ENCODE results near the gene CNDP2. TPM values are rescaled to one million over a fixed set of nuclear protein-coding genes. Genes with fewer than 3 reads are reported as not detected.
A peak's percentile ranks its signal among the peaks of the same experiment; 100 is the strongest.
"Not testable (repeated sequence)": the region's sequence is repeated elsewhere in the genome, so short reads cannot be mapped to it uniquely, and the experiment has no call there.

CNDP2 gene
- total and polyA plus RNA-seq, 9 donors = 27.5 to 82.3 (median 59.5) TPM

DNA sequence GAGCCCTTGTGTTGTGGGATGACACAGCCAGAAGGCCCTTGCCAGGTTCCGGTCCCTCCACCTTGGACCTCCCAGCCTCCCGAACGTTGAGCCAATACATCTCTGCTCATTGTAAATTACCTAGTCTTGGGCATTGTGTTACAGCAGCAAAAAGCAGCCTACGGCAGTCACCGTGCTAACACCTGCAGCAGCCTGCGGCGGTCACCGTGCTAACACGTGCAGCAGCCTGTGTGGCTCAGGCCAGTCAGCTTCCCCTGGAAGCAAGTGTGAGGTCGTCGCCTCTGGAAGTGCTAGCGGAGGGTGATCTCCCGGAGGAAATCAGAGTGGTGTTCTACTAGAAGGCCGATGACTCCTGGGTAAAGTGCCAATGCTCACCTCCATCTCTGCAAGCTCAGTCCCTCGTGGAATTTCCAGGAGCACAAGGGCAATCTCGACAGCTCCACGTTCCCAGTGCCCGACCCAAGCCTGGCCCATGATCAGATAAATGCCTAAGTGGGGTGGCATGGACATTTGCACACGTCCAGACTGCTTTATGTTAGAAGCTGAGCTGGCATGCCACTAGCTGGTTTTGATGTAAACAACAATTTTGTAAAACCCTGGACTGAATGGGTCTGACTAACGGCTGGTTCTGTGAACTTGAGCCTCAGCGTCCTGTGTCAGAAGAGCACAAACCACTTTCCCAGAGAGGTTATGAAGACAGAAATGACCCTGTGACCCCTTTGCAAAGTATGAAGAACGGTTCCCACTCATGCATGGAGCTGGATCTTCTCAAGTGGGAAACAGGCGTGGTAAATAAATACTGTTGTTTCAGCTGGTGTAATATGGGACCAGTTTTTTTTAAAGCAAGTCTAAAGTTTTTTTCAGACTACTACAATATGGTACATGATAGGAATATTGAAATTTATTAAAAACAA, 26.7 kb downstream of the CNDP2 start:
- WGBS (ENCODE audit: insufficient coverage) = 82% methylated on average over 22 of the region's 23 CpGs
- Histone ChIP-seq H3K4me3 (ENCODE audit: low read length) (no peak overlapping the region), H3K36me3 (ENCODE audit: control insufficient read depth, insufficient read depth, low read length) (peaks cover 42% of the 10 kb centered on the region), H3K27me3 (ENCODE audit: control insufficient read depth, insufficient read depth, low read length) (no peaks in the 10 kb centered on the region), H3K4me1 (ENCODE audit: control insufficient read depth, insufficient read depth, low read length) (no peaks in the 10 kb centered on the region), H3K9me3 (replicated peaks; ENCODE audit: control insufficient read depth, low read depth, low read length) (no peaks in the 10 kb centered on the region), H3K27ac (ENCODE audit: low read length) (no peak overlapping the region)
- DNase-seq = peak; percentile 29

- DNase-seq = peak; percentile 35
- H3K4me3 ChIP-seq (ENCODE audit: low read length) = no peak overlapping the region
- peaks cover 31% of the 10 kb centered on the region for H3K36me3 ChIP-seq (ENCODE audit: control insufficient read depth, insufficient read depth, low read length)
- no peaks in the 10 kb centered on the region for H3K4me1 ChIP-seq (ENCODE audit: control insufficient read depth, insufficient read depth, low read length)
- WGBS (ENCODE audit: insufficient coverage) = 57% methylated on average over 2 of the region's 5 CpGs
- H3K27ac ChIP-seq (ENCODE audit: low read length) = no peak overlapping the region
- no peaks in the 10 kb centered on the region for H3K9me3 ChIP-seq (replicated peaks; ENCODE audit: control insufficient read depth, low read depth, low read length)
- H3K27me3 ChIP-seq (ENCODE audit: control insufficient read depth, insufficient read depth, low read length) = no peaks in the 10 kb centered on the region
Measured at GRCh38 chr18:74524097-74524496, 27.9 kb downstream of the CNDP2 start.

DNA sequence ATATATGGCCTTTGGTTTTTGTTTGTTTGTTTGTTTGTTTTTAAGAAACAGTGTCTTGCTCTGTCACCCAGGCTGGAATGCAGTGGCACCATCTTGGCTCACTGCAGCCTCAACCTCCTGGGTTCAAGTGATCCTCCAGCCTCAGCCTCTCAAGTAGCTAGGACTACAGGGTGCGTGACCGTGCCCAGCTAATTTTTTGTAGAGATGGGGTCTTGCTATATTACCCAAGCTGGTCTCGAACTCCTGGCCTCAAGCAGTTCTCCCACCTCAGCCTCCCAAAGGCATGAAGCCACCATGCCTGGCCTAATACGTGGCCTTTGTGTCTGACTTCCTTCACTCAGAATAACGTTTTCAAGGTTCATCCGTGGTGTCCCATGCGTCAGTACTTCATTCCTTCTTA, 28.8 kb downstream of the CNDP2 start:
- H3K27ac ChIP-seq (ENCODE audit: low read length); H3K27me3 ChIP-seq (ENCODE audit: control insufficient read depth, insufficient read depth, low read length); DNase-seq; H3K9me3 ChIP-seq (replicated peaks; ENCODE audit: control insufficient read depth, low read depth, low read length); H3K4me3 ChIP-seq (ENCODE audit: low read length); H3K4me1 ChIP-seq (ENCODE audit: control insufficient read depth, insufficient read depth, low read length): not testable (repeated sequence)
- peaks cover 23% of the 10 kb centered on the region for H3K36me3 ChIP-seq (ENCODE audit: control insufficient read depth, insufficient read depth, low read length)
- 100% methylated on average over 1 of the region's 7 CpGs for WGBS (ENCODE audit: insufficient coverage)

- H3K27ac ChIP-seq (ENCODE audit: low read length) = no peak overlapping the region
- no peaks in the 10 kb centered on the region for H3K9me3 ChIP-seq (replicated peaks; ENCODE audit: control insufficient read depth, low read depth, low read length)
- H3K36me3 ChIP-seq (ENCODE audit: control insufficient read depth, insufficient read depth, low read length) = peaks cover 14% of the 10 kb centered on the region
- no peak for DNase-seq
- no peaks in the 10 kb centered on the region for H3K4me1 ChIP-seq (ENCODE audit: control insufficient read depth, insufficient read depth, low read length)
- H3K27me3 ChIP-seq (ENCODE audit: control insufficient read depth, insufficient read depth, low read length) = no peaks in the 10 kb centered on the region
- 88% methylated on average over 9 of the region's 9 CpGs for WGBS (ENCODE audit: insufficient coverage)
- H3K4me3 ChIP-seq (ENCODE audit: low read length) = no peak overlapping the region
Measured at GRCh38 chr18:74525741-74526140, 29.6 kb downstream of the CNDP2 start.

GRCh38 chr18:74526488-74526887, 30.3 kb downstream of the CNDP2 start:
- no peak overlapping the region for H3K27ac ChIP-seq (ENCODE audit: low read length)
- no peak for DNase-seq
- H3K9me3 ChIP-seq (replicated peaks; ENCODE audit: control insufficient read depth, low read depth, low read length) = no peaks in the 10 kb centered on the region
- 73% methylated on average over 2 of the region's 2 CpGs for WGBS (ENCODE audit: insufficient coverage)
- no peaks in the 10 kb centered on the region for H3K4me1 ChIP-seq (ENCODE audit: control insufficient read depth, insufficient read depth, low read length)
- H3K4me3 ChIP-seq (ENCODE audit: low read length) = no peak overlapping the region
- H3K36me3 ChIP-seq (ENCODE audit: control insufficient read depth, insufficient read depth, low read length) = peaks cover 8% of the 10 kb centered on the region
- H3K27me3 ChIP-seq (ENCODE audit: control insufficient read depth, insufficient read depth, low read length) = no peaks in the 10 kb centered on the region

- no peaks in the 10 kb centered on the region for H3K4me1 ChIP-seq (ENCODE audit: control insufficient read depth, insufficient read depth, low read length)
- H3K27me3 ChIP-seq (ENCODE audit: control insufficient read depth, insufficient read depth, low read length) = no peaks in the 10 kb centered on the region
- no peak overlapping the region for H3K27ac ChIP-seq (ENCODE audit: low read length)
- no CpG with 5 or more reads among the region's 1 CpG for WGBS (ENCODE audit: insufficient coverage)
- H3K9me3 ChIP-seq (replicated peaks; ENCODE audit: control insufficient read depth, low read depth, low read length) = no peaks in the 10 kb centered on the region
- H3K4me3 ChIP-seq (ENCODE audit: low read length) = no peak overlapping the region
- no peak for DNase-seq
- no peaks in the 10 kb centered on the region for H3K36me3 ChIP-seq (ENCODE audit: control insufficient read depth, insufficient read depth, low read length)
Measured at GRCh38 chr18:74528478-74528877, 32.3 kb downstream of the CNDP2 start.

GRCh38 chr18:74528913-74529312, 32.8 kb downstream of the CNDP2 start:
- H3K4me1 ChIP-seq (ENCODE audit: control insufficient read depth, insufficient read depth, low read length) = no peaks in the 10 kb centered on the region
- WGBS (ENCODE audit: insufficient coverage) = no CpG with 5 or more reads among the region's 3 CpGs
- H3K27me3 ChIP-seq (ENCODE audit: control insufficient read depth, insufficient read depth, low read length) = no peaks in the 10 kb centered on the region
- no peak overlapping the region for H3K27ac ChIP-seq (ENCODE audit: low read length)
- H3K36me3 ChIP-seq (ENCODE audit: control insufficient read depth, insufficient read depth, low read length) = no peaks in the 10 kb centered on the region
- DNase-seq = no peak
- H3K9me3 ChIP-seq (replicated peaks; ENCODE audit: control insufficient read depth, low read depth, low read length) = no peaks in the 10 kb centered on the region
- no peak overlapping the region for H3K4me3 ChIP-seq (ENCODE audit: low read length)

GRCh38 chr18:74529378-74529777, 33.2 kb downstream of the CNDP2 start:
- H3K27ac ChIP-seq (ENCODE audit: low read length) = no peak overlapping the region
- no peaks in the 10 kb centered on the region for H3K36me3 ChIP-seq (ENCODE audit: control insufficient read depth, insufficient read depth, low read length)
- no peaks in the 10 kb centered on the region for H3K4me1 ChIP-seq (ENCODE audit: control insufficient read depth, insufficient read depth, low read length)
- no peaks in the 10 kb centered on the region for H3K9me3 ChIP-seq (replicated peaks; ENCODE audit: control insufficient read depth, low read depth, low read length)
- DNase-seq = no peak
- no peaks in the 10 kb centered on the region for H3K27me3 ChIP-seq (ENCODE audit: control insufficient read depth, insufficient read depth, low read length)
- WGBS (ENCODE audit: insufficient coverage) = 82% methylated on average over 5 of the region's 6 CpGs
- no peak overlapping the region for H3K4me3 ChIP-seq (ENCODE audit: low read length)

DNA sequence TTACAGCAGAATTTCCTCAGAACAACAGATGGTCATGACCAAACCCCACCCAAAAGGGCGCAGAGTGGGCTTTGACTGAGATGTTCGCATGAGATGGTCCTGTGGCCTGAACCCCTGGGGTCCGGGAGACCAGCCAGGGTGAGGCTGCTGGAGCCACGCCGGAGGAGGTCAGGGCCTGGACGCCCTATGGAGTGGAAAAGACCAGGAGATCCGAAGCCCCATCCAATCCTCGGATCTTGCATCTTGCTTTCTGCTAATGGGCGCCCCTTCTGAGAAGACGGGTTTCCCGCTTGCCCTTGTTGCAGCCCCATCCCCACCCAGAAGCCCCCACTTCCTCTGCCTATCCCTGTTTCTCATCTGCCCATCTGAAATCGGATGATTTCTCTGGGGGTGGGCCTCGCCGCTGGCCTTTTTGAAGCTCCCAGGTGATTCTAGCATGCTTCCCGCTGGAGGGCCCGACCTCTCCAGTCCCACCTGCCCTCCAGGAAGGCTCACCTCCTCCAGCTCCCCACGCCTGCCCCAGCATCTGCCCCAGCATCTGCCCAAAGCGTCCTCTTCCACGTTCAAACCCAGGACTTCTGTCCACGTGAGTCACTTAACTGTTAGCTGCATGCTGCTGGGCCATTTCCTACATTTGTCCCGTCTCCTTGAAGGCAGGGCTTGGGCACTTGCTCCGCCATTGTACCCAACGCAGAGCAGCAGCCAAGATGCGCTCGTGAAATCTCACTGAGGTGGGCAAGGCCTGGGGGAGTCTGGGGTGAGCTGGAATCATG, 33.8 kb downstream of the CNDP2 start:
- Histone ChIP-seq H3K27me3 (ENCODE audit: control insufficient read depth, insufficient read depth, low read length) (no peaks in the 10 kb centered on the region), H3K27ac (ENCODE audit: low read length) (no peak overlapping the region), H3K36me3 (ENCODE audit: control insufficient read depth, insufficient read depth, low read length) (no peaks in the 10 kb centered on the region), H3K9me3 (replicated peaks; ENCODE audit: control insufficient read depth, low read depth, low read length) (no peaks in the 10 kb centered on the region), H3K4me3 (ENCODE audit: low read length) (no peak overlapping the region), H3K4me1 (ENCODE audit: control insufficient read depth, insufficient read depth, low read length) (no peaks in the 10 kb centered on the region)
- WGBS (ENCODE audit: insufficient coverage) = 92% methylated on average over 25 of the region's 25 CpGs
- no peak for DNase-seq

DNA sequence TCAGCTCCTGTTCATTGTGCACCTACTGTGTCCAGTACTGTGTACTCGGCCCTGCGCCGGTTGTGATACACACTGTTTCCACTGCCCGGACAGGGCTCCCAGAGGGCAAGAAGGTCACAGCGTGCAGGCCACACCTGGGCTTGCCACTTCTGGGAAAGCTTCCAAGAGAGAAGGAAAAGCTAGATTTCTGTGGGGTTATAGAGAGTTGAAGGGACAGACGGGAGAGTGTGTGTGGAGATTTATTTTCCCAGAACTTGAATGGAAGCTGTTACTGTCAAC, 34.4 kb downstream of the CNDP2 start:
- H3K36me3 ChIP-seq (ENCODE audit: control insufficient read depth, insufficient read depth, low read length) = no peaks in the 10 kb centered on the region
- no peaks in the 10 kb centered on the region for H3K27me3 ChIP-seq (ENCODE audit: control insufficient read depth, insufficient read depth, low read length)
- no peaks in the 10 kb centered on the region for H3K4me1 ChIP-seq (ENCODE audit: control insufficient read depth, insufficient read depth, low read length)
- no peak overlapping the region for H3K4me3 ChIP-seq (ENCODE audit: low read length)
- H3K9me3 ChIP-seq (replicated peaks; ENCODE audit: control insufficient read depth, low read depth, low read length) = no peaks in the 10 kb centered on the region
- H3K27ac ChIP-seq (ENCODE audit: low read length) = no peak overlapping the region
- no peak for DNase-seq
- 79% methylated on average over 5 of the region's 6 CpGs for WGBS (ENCODE audit: insufficient coverage)
